LoVo (cell line): ENCODE measurements around the gene DNAH7.
A peak's percentile ranks its signal among the peaks of the same experiment; 100 is the strongest.
"Not testable (repeated sequence)": the region's sequence is repeated elsewhere in the genome, so short reads cannot be mapped to it uniquely, and the experiment has no call there.

Experiments used
- DNase-seq: peaks from one replicate; pipeline ENCODE4 v3.0.0-alpha.2; 2016; ENCODE audit warnings: low spot score

Gene DNAH7

DNA sequence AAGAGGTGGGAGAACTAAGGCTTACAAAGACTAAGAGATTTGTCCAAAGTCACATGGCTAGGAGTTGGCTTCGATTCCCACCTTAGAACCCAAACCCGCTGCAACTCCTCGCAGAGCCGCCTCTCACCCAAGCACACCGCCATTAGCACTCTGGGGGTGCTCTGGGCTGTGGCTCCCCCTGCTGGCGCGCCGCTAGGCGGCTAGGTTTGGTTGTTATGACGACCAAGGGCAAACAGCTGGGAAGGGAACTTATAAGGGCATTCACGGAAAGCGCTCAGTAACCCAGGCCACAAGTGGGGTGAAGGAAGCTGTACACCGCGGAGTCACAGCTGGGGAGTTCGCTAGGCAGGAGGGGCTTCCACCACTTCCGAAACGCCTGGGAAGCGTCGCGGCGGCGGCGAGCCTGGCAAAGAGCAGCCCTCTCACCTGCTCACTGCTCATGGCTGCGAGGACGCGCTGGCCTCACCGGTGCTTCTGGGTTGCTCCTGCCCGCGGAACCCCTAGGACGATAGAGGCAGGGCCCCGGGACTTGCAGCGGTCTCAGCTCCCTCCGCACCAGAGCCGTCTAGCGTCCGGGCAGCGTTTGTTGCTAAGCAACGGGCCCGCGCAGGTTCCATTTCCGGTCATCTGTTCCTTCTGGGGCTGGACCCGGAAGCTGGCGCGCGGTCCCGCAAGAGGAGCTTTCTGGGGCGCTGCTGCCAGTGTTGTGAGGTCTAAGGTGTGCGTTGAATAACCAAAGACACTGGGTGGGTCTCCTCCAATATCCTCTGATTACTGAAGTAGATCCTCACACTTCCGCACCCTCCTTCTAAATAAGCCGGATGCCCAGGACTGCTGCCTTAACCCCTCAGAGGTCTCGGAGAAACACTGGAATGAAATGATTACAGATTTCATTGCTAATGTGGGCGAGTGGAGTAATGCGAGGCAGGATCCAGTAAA is at the start of gene DNAH7:
Gene DNAH7, minus strand, starts transcription at position 567 of the 939 bp plus-strand sequence. Its CDS starts 126 bp downstream, at position 441.
- peak; percentile 82 for DNase-seq

DNA sequence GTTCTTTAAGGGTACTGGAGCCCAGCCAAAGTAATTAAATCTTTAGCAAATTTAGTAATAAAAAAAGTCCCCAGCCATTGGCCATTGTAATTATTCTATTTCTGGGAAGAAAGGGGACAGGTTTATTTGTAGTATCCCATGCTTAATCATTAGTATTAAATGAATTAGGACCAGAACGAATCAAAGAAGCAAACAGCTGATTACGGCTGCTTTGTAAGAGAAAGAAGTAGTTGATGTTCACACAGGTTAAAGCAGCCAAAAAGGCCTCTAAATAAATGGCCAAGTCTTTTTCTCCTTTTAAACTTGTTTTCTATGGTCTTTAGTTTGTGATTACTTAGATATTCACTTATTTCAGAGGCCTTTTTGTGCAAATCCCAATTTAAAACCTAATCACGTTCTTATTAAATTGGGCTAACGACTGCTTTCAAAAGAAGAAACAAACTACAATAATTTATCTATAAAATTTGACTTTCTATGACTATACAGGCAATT is 48.6 kb upstream of the DNAH7 start:
- DNase-seq: no peak

- DNase-seq: peak; percentile 35
Measured at GRCh38 chr2:196113061-196113974, 44.7 kb upstream of the DNAH7 start.

DNA sequence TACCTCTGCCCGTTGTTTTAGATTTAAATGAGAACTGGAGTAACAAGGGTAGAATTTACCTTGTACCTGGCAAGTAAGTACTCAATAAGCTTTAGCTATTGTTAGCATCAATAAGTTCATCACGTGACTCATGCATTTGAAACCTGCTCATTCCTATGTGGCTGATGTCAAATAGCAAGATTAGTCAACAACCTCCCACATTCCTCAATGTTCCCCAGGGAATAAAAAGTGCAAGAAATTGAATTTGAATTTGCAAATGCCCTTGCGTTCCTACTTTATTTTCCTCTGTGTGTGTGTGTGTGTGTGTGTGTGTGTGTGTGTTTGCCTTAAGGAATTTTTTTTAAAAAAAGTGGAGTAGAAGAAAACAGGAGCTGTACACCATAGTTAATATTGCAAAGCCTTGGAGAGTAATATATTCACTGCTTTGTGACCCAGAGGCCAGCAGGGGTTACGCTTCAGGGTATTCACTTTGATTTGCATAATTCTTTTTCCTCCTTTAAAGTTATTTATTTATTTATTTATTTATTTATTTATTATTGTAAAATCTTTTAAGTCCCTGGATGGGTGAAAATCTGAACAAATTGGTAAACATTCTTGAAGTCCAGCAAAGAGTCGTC is 43.9 kb upstream of the DNAH7 start:
- DNase-seq: peak; percentile 8

GRCh38 chr2:196108604-196109003 is 40.0 kb upstream of the DNAH7 start:
- DNase-seq: no peak

GRCh38 chr2:196105951-196106350 is 37.3 kb upstream of the DNAH7 start:
- no peak for DNase-seq

DNA sequence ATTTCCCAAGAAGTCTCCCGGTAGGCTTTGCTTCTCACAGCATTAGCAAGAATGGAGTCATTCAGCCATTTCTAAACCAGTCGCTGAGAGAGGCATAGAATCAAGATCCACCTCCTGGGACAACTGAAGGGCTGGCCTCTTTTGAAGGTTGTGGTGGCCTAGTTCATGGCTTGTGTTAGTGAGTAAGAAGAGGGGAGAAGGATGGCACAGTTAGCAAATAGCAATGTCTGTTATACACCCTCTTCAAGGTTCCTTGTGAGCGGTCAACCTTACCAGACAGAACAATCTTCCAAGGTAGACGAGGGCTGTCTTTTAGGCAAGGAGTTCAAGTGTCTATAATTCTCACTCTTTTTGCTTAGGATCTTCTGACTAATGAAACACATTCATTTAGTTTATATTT is 35.4 kb upstream of the DNAH7 start:
- no peak for DNase-seq

DNA sequence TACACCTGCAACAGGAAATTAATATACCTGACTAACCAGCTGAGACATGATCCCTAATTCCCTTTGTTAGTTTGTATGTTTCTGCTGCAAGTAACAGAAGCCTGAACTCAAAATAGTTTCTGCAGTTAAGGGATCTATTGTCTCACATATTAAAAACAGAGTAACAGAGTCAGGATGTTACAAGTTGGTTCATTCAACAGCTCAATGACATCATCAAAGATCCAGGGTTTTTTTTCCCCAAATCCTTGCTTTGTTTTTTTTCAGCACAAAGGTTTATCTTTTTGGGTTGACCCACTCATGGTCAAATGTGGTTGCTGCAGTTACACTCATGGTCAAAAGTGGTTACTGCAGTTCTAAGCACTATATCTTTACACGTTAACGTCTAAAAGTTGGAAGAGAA is 35.0 kb upstream of the DNAH7 start:
- DNase-seq: no peak

- DNase-seq: no peak
Measured at GRCh38 chr2:196101325-196101991, 32.8 kb upstream of the DNAH7 start.

- DNase-seq: no peak
Measured at GRCh38 chr2:196099916-196100315, 31.3 kb upstream of the DNAH7 start.

- no peak for DNase-seq
Measured at GRCh38 chr2:196097864-196098660, 29.4 kb upstream of the DNAH7 start.

- DNase-seq: no peak
Measured at GRCh38 chr2:196096982-196097745, 28.5 kb upstream of the DNAH7 start.

GRCh38 chr2:196096264-196096663 is 27.6 kb upstream of the DNAH7 start:
- no peak for DNase-seq

DNA sequence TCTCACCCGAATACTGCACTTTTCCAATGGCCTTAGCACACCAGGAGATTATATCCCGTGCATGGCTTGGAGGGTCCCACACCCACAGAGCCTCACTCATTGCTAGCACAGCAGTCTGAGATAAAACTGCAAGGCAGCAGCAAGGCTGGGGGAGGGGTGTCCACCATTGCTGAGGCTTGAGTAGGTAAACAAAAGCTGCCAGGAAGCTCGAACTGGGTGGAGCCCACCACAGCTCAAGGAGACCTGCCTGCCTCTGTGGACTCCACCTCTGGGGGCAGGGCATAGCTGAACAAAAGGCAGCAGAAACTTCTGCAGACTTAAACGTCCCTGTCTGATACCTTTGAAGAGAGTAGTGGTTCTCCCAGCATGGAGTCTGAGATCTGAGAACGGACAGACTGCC is 20.8 kb upstream of the DNAH7 start:
- DNase-seq: not testable (repeated sequence)

- DNase-seq: no peak
Measured at GRCh38 chr2:196088203-196088602, 19.6 kb upstream of the DNAH7 start.

DNA sequence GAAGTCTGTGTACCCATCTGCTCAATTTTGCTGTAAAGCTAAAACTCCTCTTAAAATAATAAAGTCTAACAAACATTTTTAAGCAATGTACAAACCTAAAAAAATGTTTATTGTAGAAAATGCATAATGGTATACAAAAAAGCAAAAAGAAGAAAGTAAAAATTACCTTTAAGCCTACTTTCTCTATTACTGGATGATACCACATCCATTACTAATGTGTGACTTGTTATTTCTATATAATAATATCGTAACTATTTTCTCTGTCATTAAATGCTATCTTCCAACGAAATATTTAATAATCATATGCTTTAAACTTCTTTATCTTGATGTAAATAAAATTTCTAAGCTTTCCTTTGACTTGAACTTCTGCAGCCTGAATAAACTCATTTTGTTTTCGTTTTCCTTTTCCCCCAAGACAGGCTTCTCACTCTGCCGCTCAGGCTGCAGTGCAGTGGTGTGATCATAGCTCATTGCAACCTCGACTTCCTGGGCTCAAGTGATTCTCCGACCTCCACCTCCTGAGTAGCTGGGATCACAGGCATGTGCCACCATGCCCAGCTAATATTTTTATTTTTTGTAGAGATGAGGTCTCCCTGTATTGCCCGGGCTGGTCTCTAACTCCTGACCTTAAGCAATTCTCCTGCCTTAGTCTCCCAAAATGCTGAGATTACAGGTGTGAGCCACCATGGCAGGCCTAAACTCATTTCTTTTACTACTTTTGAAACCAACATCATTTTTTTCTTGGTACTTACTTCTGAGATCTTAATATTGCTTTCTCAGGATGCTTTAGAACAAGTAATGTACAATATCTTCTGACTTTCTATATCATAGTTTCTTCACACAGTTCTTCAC is 18.1 kb upstream of the DNAH7 start:
- no peak for DNase-seq

GRCh38 chr2:196083601-196084000 is 15.0 kb upstream of the DNAH7 start:
- no peak for DNase-seq

GRCh38 chr2:196080526-196080925 is 11.9 kb upstream of the DNAH7 start:
- no peak for DNase-seq

- peak; percentile 26 for DNase-seq
Measured at GRCh38 chr2:196079052-196079451, 10.4 kb upstream of the DNAH7 start.
